ENCODE results near the gene RPS6KA1. TPM values are rescaled to one million over a fixed set of nuclear protein-coding genes. Genes with fewer than 3 reads are reported as not detected.

Gene RPS6KA1
- total and polyA plus RNA-seq, 2 of the 4 experiments (the other 2 are of a cell fraction), result 3.6 to 6.3 TPM

- Histone ChIP-seq H3K4me1 (ENCODE audit: control insufficient read depth, insufficient read depth, low read length) (no peaks in the 10 kb centered on the region), H3K9me1 (ENCODE audit: insufficient read depth, low read length) (no peaks in the 10 kb centered on the region), H3K9me3 (ENCODE audit: control insufficient read depth, insufficient read depth, low read length) (no peaks in the 10 kb centered on the region), H2BK20ac (ENCODE audit: low read depth, low read length) (no peak overlapping the region), H4K91ac (ENCODE audit: insufficient read depth, low read depth, low read length) (no peak overlapping the region), H3K4me3 (ENCODE audit: insufficient read depth, low read depth, low read length) (no peak overlapping the region), H3K9ac (ENCODE audit: low read depth, low read length) (no peak overlapping the region), H2AK5ac (ENCODE audit: low read depth, low read length) (no peak overlapping the region), H2BK15ac (ENCODE audit: low read depth, low read length) (no peak overlapping the region), H3K4me2 (ENCODE audit: low read depth, low read length) (no peak overlapping the region), H4K20me1 (ENCODE audit: insufficient read depth, low read length) (no peaks in the 10 kb centered on the region), H3K27ac (ENCODE audit: insufficient read depth, low read length) (no peak overlapping the region), H2BK120ac (ENCODE audit: low read depth, low read length) (no peak overlapping the region), H3K23ac (ENCODE audit: low read depth, low read length) (no peak overlapping the region), H3K4ac (ENCODE audit: low read depth, low read length) (no peak overlapping the region), H3K27me3 (ENCODE audit: control insufficient read depth, insufficient read depth, low read length) (peaks cover 33% of the 10 kb centered on the region), H3K56ac (ENCODE audit: extremely low read depth, insufficient read depth, low read length) (no peak overlapping the region), H4K5ac (ENCODE audit: low read depth, low read length) (no peak overlapping the region), H3K14ac (replicated peaks; ENCODE audit: low read depth, low read length) (no peak overlapping the region), H4K8ac (ENCODE audit: low read depth in 2 of 2, low read length in 2 of 2) (no peak overlapping the region), H3K18ac (ENCODE audit: low read depth, low read length) (no peak overlapping the region), H3K36me3 (ENCODE audit: control insufficient read depth, insufficient read depth, low read length) (no peaks in the 10 kb centered on the region), H2AFZ (replicated peaks; ENCODE audit: low read length, poor library complexity) (no peak overlapping the region), H2AK9ac (replicated peaks; ENCODE audit: low read depth, low read length, poor library complexity) (no peak overlapping the region), H2BK5ac (ENCODE audit: low read depth, low read length, poor library complexity, severe bottlenecking) (no peak overlapping the region), H3K79me1 (ENCODE audit: low read depth in 1 of 2, low read length in 2 of 2) (no peaks in the 10 kb centered on the region)
- intact Hi-C loops (cut with micrococcal nuclease) (no loop called here), in situ Hi-C loops (cut with MboI; ENCODE audit: low sequenced_read_pairs) (no loop called here), dilution Hi-C loops (cut with HindIII; ENCODE audit: low sequenced_read_pairs, unreplicated experiment) (no loop called here)
- no peak for ATAC-seq (ENCODE audit: low read depth)
- no CpG with 5 or more reads among the region's 6 CpGs for WGBS, 2 experiments (ENCODE audit: extremely low coverage in 2 of 2, insufficient read length in 1 of 2)
- DNase-seq, result no peak
- POLR2A ChIA-PET (ENCODE audit: unreplicated experiment), result no interaction called here
- BruUV-seq (replicated peaks), result no TSS peak
- TF ChIP-seq CTCF (conservative IDR thresholded peaks at IDR 0.05; ENCODE audit: low read depth, low read length), result no peak
- no peak for TF ChIP-seq MAFK (IDR thresholded peaks at IDR 0.05; ENCODE audit: low read depth, low read length)
- no peak for TF ChIP-seq NFE2L2 (IDR thresholded peaks at IDR 0.05; ENCODE audit: low read depth, low read length)
- TF ChIP-seq RFX5 (IDR thresholded peaks at IDR 0.05; ENCODE audit: low read depth, low read length), result no peak
- no peak for TF ChIP-seq MAZ (IDR thresholded peaks at IDR 0.05; ENCODE audit: borderline replicate concordance, low read depth, low read length)
- no peak for TF ChIP-seq SMC3 (IDR thresholded peaks at IDR 0.05; ENCODE audit: low read depth, low read length)
- TF ChIP-seq RAD21 (IDR thresholded peaks at IDR 0.05; ENCODE audit: low read length), result no peak
- TF ChIP-seq USF2 (IDR thresholded peaks at IDR 0.05; ENCODE audit: low read depth, low read length), result no peak
- TF ChIP-seq CEBPB (IDR thresholded peaks at IDR 0.05; ENCODE audit: low read depth, low read length), result no peak
- TF ChIP-seq POLR2A (IDR thresholded peaks at IDR 0.05; ENCODE audit: low read depth, low read length), result no peak
- TF ChIP-seq BHLHE40 (IDR thresholded peaks at IDR 0.05; ENCODE audit: low read depth, low read length), result no peak
- TF ChIP-seq MXI1 (IDR thresholded peaks at IDR 0.05; ENCODE audit: borderline replicate concordance, low read depth, low read length), result no peak
- no peak for TF ChIP-seq CHD1 (IDR thresholded peaks at IDR 0.05; ENCODE audit: low read depth, low read length)
- TF ChIP-seq ELK1 (IDR thresholded peaks at IDR 0.05; ENCODE audit: borderline replicate concordance, low read depth, low read length), result no peak
- TF ChIP-seq FOS (IDR thresholded peaks at IDR 0.05; ENCODE audit: low read depth, low read length), result no peak
- TF ChIP-seq RCOR1 (IDR thresholded peaks at IDR 0.05; ENCODE audit: insufficient replicate concordance, low read length), result no peak
- CTCF ChIA-PET, result interaction anchor here (2.8 kb wide), 1 partner anchor 18 kb away, joined by 10 read pairs; no protein-coding TSS in a partner anchor
Observed at GRCh38 chr1:26518355-26518754, 11.2 kb upstream of the RPS6KA1 start.
